HepG2 (cell line): Measurements from ENCODE around the gene ROS1. TPM values are rescaled to one million over a fixed set of nuclear protein-coding genes. Genes with fewer than 3 reads are reported as not detected.
A peak's percentile ranks its signal among the peaks of the same experiment; 100 is the strongest.

Source experiments
- ATAC-seq: fragments of 200-7000 bp; cut with Tn5 transposase; 3 replicates; pipeline ENCODE4 v1.9.1; 2020; ENCODE audit warnings: mild to moderate bottlenecking, moderate library complexity
- BruUV-seq: library from RNA; stranded (reverse); fragments of 400-500 nt; replicated peaks from 2 replicates; lab custom pipeline; 2021; lab: Mats Ljungman, UMichigan
- CTCF ChIA-PET: fragments of 300-600 bp; formaldehyde crosslinking; extraction: SDS; loops from one replicate; lab custom pipeline; 2021; ENCODE audit warnings: low total read pairs, inconsistent platforms, low intra/inter-chr PET ratio; lab: Yijun Ruan, JAX
- POLR2A ChIA-PET: fragments of 350-600 bp; sonication (Branson Sonifier 250); formaldehyde crosslinking; loops from one replicate; lab custom pipeline; 2020; ENCODE audit warnings: antibody characterized with exemption, inconsistent platforms; lab: Yijun Ruan, JAX
- DNase-seq: peaks from one replicate; pipeline ENCODE4 v3.0.0-alpha.2; 2015; ENCODE audit warnings: low spot score
- FAIRE-seq: peaks from 3 replicates; lab custom pipeline; 2011; peaks lifted over from hg19 to GRCh38; lab: Jason Lieb, UNC
- H2AFZ ChIP-seq: one replicate; pipeline ENCODE4 v1.6.1; 2011; ENCODE audit warnings: low read length, inconsistent platforms
- H3K27ac ChIP-seq: fragments of 300-600 bp; 3 replicates; pipeline ENCODE4 v1.8.0; 2011; ENCODE audit warnings: mixed run types, mild to moderate bottlenecking, mixed read lengths, low read length, inconsistent platforms; ENCODE audit not compliant: insufficient read depth; ENCODE audit errors: extremely low read length
- H3K27me3 ChIP-seq, 2 experiments: fragments of 200-600 bp in 1 of 2; 2 replicates in 1 of 2; 3 replicates in 1 of 2; pipeline versions ENCODE4 v1.6.0 to v1.8.0; 2011; ENCODE audit warnings: low read length in 2 of 2, mild to moderate bottlenecking in 2 of 2, moderate library complexity in 2 of 2, inconsistent platforms in 1 of 2; ENCODE audit not compliant: insufficient read depth in 2 of 2, control insufficient read depth in 1 of 2
- H3K36me3 ChIP-seq, 2 experiments: fragments of 200-600 bp in 1 of 2; replicated peaks in 1 of 2; 2 replicates in 1 of 2; 3 replicates in 1 of 2; pipeline versions ENCODE4 v1.5.1 to v1.8.0; 2011; ENCODE audit warnings: low read length in 2 of 2, inconsistent platforms in 1 of 2; ENCODE audit not compliant: insufficient read depth in 2 of 2, control insufficient read depth in 1 of 2
- H3K4me1 ChIP-seq: 2 replicates; pipeline ENCODE4 v1.5.1; 2012; ENCODE audit warnings: low read length, inconsistent platforms; ENCODE audit not compliant: insufficient read depth
- H3K4me2 ChIP-seq: 2 replicates; pipeline ENCODE4 v1.6.0; 2011; ENCODE audit warnings: low read depth, low read length, inconsistent platforms
- H3K4me3 ChIP-seq, 3 experiments: fragments of 200-600 bp in 1 of 3; sonication (generic), shearing (Covaris generic) in 1 of 3; replicated peaks in 1 of 3; 2 replicates each; pipeline ENCODE4 v1.5.1; 2011 to 2016; ENCODE audit warnings: low read length in 3 of 3, inconsistent platforms in 2 of 3, low read depth in 2 of 3, mild to moderate bottlenecking in 2 of 3, control low read depth in 1 of 3, mixed read lengths in 1 of 3; ENCODE audit not compliant: insufficient read depth in 1 of 3
- H3K79me2 ChIP-seq: one replicate; pipeline ENCODE4 v1.6.1; 2011; ENCODE audit warnings: low read length, inconsistent platforms; ENCODE audit not compliant: insufficient read depth
- H3K9ac ChIP-seq: 2 replicates; pipeline ENCODE4 v1.6.0; 2011; ENCODE audit warnings: mild to moderate bottlenecking, low read depth, low read length, inconsistent platforms; ENCODE audit not compliant: insufficient read depth
- H3K9me3 ChIP-seq: 2 replicates; pipeline ENCODE4 v1.5.1; 2012; ENCODE audit warnings: mild to moderate bottlenecking, low read length
- H4K20me1 ChIP-seq: 2 replicates; pipeline ENCODE4 v1.6.0; 2011; ENCODE audit warnings: inconsistent platforms, mild to moderate bottlenecking, low read length, moderate library complexity; ENCODE audit not compliant: insufficient read depth
- ARNT ChIP-seq: fragments of 450-650 bp; IDR thresholded peaks from 2 replicates; pipeline ENCODE4 v1.6.1; 2017
- MNT ChIP-seq: fragments of 450-650 bp; IDR thresholded peaks from 2 replicates; pipeline ENCODE4 v1.6.1; 2016
- MXD4 ChIP-seq: IDR thresholded peaks from 2 replicates; pipeline ENCODE4 v1.6.1; 2016; ENCODE audit warnings: mild to moderate bottlenecking, missing biosample characterization, missing genetic modification reagents
- ZBTB2 ChIP-seq: sonication (generic); formaldehyde crosslinking; IDR thresholded peaks from 2 replicates; pipeline ENCODE4 v1.8.0; 2022; ENCODE audit warnings: low read depth, missing genetic modification reagents
- ZFP41 ChIP-seq: sonication (generic); formaldehyde crosslinking; IDR thresholded peaks from 2 replicates; pipeline ENCODE4 v1.4.0; 2020; ENCODE audit warnings: mild to moderate bottlenecking, missing genetic modification reagents, borderline replicate concordance
- WGBS: methylation state at CpG from one replicate; pipeline ENCODE4 v1.1.6; 2017; ENCODE audit warnings: low lambda C conversion rate; 5-methylcytosine and 5-hydroxymethylcytosine counted together
- in situ Hi-C: cut with HindIII; loops from 2 replicates; pipeline ENCODE4 v1.10.0; 2017; ENCODE audit warnings: low pct_unique_long_range_greater_than_20kb; ENCODE audit not compliant: extremely low pct_ligation_motif_present
- intact Hi-C: fragments of 100-400 bp; cut with micrococcal nuclease; formaldehyde crosslinking; loops from one replicate; pipeline ENCODE4 v1.10.0; 2022; ENCODE audit not compliant: unreplicated experiment
- polyA plus RNA-seq, 8 experiments: library from polyadenylated mRNA; depleted of rRNA in 3 of 8; stranded (reverse) in 7 of 8; unstranded in 1 of 8; fragments of >200 nt; fragmentation: Illumina TruSeq in 4 of 8; extraction: Trizol in 4 of 8; gene quantifications; 2 replicates each; pipeline versions ENCODE4 v1.2.1 to v1.2.3, GENCODE V29; 2011 to 2016; ENCODE audit warnings: low read depth in 4 of 8, missing spikeins in 1 of 8, mixed read lengths in 1 of 8; ENCODE audit not compliant: insufficient read depth in 1 of 8
- total RNA-seq, 5 experiments: library from RNA; depleted of rRNA; stranded (reverse); fragments of >200 nt; fragmentation: Illumina TruSeq; extraction: Trizol; gene quantifications; 2 replicates each; pipeline ENCODE4 v1.2.3, GENCODE V29; 2016; ENCODE audit warnings: low read depth in 1 of 5

ROS1 gene
- total and polyA plus RNA-seq, 2 of the 13 experiments (the other 11 are each of a cell fraction or from before 2014, with no cell fraction given): not detected

- Histone ChIP-seq H2AFZ (no peak overlapping the region), H3K9me3 (no peaks in the 10 kb centered on the region), H3K4me3 (no peak overlapping the region), H3K79me2 (no peaks in the 10 kb centered on the region), H3K4me1 (no peaks in the 10 kb centered on the region), H3K27ac (no peak overlapping the region), H4K20me1 (no peaks in the 10 kb centered on the region), H3K4me2 (no peak overlapping the region), H3K36me3 (no peaks in the 10 kb centered on the region), H3K9ac (no peak overlapping the region), H3K27me3 (peaks cover 0 to 26% of the 10 kb centered on the region in 2 experiments; a peak in 1 of 5 replicates)
- no peak for TF ChIP-seq MNT
- no peak for TF ChIP-seq MXD4 (CRISPR knock-in tag)
- TF ChIP-seq ZBTB2 (CRISPR knock-in tag): no peak
- TF ChIP-seq ZFP41: no peak
- no peak for TF ChIP-seq ARNT
- no TSS peak for BruUV-seq
- in situ Hi-C loops: no loop called here
- ATAC-seq (peak; percentile 47; the same call in 1 of the 3 replicates), FAIRE-seq (no peak), DNase-seq (no peak)
- CTCF ChIA-PET: no interaction called here
- 19% methylated on average over 4 of the region's 4 CpGs for WGBS
- POLR2A ChIA-PET: no interaction called here
- intact Hi-C loops: no loop called here
Observed at GRCh38 chr6:117463762-117464665, 38.3 kb upstream of the ROS1 start.
